ENCODE measurements around the gene FAM107B.
A peak's percentile ranks its signal among the peaks of the same experiment; 100 is the strongest.

Gene FAM107B

DNA sequence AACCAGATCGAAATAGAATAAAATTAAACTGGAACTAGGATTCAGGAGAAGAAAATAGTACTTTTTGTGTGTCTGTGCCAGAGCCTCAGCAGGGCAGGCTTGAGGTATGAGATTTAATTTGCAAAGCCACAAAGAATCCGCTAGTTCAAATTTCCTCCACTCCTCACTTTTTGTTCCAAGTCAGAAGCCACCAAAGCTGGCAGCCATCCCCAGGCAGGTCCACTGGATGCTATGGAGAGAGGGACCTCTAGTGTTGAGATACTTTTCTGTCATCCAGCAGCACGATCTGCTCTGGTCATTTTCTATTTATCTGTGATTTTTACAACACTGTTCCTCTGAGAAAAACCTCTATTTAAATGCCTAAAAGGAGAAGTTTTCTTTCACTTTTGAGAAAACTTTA, 296.1 kb downstream of the FAM107B start:
- DNase-seq: peak in 1 of 2 experiments; percentile 26

DNA sequence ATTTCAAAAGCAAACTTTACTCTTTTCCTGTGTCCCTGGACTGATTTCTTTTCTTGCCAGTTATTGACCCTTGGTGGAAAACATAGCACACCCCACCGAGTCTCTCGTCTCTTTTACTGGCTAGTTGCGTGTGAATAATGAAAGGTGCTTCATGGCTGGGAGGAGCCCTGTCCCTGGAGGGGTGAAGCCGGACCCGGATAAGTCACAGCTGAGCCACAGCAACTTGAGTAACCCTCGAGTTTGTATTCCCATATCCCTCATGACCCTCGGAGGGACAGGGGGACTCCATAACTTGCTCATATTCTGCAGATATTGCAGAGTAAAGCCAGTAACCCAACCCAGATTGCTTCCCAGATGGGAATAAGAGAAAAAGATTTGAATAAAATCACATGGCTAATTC, 296.5 kb downstream of the FAM107B start:
- no peak for DNase-seq

DNA sequence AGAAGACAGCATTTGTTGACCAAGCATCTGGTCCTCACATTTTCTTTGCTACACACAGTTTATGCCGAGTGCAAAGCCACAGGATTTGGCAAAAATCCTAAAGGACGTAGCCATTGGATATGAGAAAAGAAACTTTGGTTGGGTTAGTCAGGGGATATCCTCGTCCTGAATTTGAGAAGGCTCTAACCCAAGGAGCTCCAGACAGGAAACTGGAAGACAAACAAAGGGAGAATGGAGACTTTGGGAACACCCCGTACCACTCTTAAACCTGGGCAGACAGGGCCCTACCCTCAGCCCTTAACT, 297.3 kb downstream of the FAM107B start:
- no peak for DNase-seq

DNA sequence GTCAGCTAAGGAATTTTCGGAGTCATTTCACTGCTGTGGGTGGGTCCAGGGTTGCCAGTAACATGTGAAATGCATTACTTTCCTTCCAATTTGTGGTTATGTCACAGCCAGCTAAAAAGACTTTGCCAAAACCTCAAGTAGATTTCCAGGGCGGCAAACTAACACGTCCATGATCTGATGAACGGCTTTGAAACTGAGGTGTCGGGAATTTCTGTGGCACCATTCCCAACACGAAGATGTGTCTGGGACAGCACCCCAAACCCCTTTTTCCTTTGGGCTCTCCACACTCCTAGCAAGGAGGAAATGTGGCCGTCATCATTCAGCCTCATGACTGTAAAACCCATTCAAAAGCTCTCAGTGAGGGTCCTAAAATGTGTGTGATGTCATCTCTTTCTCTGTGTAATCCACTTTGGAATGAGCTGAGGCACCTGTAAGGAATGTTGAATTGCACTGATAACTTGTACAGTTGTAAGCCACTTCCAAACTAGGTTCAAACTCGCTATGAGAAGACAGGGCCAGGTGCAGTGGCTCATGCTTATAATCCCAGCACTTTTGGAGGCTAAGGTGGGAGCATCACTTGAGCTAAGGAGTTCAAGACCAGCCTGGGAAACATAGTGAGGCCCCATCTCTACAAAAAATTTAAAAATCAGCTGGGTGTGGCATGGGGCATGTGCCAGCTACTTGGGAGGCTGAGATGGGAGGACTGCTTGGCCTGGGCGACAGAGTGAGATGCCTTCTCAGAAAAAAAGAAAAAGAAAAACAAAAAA, 297.9 kb downstream of the FAM107B start:
- no peak for DNase-seq

DNA sequence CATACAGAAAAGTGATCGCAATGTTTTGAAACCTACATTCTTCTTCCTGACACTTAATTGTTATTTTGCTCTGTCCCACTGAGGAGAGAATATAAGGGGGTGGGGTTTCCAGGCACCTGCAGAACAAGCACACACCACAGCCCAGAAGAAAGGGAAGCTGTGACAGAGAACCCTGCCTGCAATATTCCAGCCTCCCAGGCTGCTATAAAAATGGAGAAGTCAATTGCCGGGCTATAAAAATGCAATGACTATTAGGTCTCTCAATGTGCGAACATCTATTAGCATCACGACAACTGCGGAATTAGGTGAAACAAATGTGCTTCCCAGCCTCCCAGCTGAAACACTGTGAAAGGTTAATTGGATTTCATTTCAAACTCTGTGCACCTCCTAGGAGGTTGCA, 298.7 kb downstream of the FAM107B start:
- no peak for DNase-seq

DNA sequence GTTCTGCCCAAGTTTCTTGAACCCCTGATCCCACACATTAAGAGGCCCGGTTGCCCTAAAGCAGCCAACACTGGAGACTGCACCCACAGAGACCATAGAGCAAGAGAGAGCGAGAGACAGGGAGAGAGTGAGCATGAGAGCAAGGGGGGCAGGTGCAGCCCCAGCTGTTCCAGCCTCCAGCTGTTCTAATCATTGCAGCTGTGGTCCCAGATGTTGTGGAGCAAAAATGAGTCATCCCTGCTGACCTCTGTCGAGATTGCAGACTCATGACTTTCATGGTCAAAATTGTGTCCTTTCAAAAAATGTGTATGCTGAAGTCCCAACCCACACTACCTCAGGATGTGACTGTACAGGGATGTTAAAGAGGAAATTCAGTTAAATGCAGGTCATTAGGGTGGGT, 300.0 kb downstream of the FAM107B start:
- DNase-seq: no peak

DNA sequence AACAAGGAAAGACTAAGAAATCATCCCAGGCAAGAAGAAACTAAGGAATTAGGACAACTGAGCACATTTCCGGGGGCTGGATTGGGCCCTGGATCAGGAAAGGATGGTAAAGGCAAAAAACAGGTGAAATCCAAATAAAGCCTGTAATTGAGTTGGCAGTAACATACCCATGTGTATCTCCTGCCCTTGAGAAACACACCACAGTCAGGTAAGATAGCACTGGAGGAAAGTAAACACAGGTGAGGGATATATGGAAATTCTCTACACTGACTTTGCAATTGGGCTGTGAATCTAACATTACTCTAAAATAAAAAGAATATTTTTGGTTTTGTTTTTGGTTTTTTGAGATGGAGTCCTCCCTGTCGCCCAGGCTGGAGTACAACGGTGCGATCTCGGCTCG, 303.8 kb downstream of the FAM107B start:
- DNase-seq: no peak

DNA sequence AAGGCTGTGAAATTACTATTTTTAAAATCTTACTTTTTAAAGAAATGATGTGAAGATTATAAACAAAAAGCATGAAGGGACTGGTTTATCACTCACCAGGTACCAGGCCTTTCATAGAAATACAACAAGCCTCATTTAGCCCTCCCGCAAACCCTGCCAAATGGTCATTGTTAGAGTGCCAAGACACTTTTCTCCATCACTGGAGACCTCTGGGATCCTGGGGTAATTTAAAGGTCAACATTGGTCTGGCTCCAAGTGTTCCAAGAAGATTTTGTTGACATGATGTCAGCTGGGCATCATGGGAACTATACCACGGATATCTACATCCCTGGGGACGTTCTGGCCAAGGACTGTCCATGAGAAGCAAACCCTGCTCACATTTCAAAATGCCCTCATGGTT, 306.0 kb downstream of the FAM107B start:
- no peak for DNase-seq

Measured in activated T-cell treated with anti-CD3 and anti-CD28 coated beads, Interleukin-2, amount 50 U/mL, for 48 hours (primary cell).